SH-SY5Y (cell line): ENCODE results near the gene XCR1.

Experiments used
- GATA2 ChIP-seq: IDR thresholded peaks from 2 replicates; pipeline ENCODE4 v1.6.1; 2011; ENCODE audit warnings: mild to moderate bottlenecking, low read depth, low read length
- GATA3 ChIP-seq: IDR thresholded peaks from 2 replicates; pipeline ENCODE4 v1.6.1; 2011; ENCODE audit warnings: low read depth, mild to moderate bottlenecking, low read length, moderate library complexity

DNA sequence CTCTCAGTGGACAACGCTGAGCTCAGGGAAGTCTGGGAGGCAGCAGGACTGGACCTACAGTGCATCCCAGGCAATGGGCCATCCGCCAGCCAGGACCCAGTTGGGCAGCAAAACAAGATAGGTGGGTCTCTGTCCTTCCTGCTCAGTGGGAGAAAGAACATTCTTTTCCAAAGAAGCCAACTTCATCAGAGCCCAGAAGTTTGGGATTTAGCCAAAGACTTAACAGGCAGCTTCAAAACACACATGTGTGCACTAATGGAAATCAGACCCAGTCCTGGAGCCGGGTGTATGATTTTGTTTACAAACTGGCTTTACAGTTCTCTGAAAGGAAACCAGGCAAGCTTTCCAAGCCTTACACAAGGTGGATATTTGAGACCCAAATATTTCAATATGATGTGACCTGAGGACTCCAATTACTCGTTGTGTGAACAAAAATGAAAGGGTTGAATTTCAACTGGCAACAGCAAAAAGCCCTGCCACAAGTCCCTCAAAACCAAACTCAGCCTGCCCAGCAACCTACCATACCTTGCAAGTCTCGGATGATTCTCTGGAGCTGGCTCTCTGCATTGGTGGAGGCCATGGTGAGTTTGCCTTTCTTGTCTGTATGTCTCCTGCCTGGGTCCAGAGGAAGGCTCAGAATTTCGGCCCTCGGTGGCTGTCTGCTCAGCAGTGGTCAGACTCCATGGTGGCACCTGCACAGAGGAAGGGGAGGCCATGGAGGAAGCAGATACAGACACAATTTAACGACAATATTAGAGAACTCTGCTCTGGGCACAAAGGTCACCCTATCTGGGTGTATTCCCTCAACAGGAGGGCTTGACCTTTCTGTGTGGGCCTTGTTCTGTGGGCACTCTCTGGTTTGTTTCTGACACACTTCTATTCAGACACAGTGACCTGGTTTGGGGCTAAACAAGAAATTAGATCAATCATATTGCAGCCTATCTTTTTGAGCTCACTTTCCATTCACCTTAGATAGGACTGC, 42.7 kb downstream of the XCR1 start:
- TF ChIP-seq GATA2 (no peak), GATA3 (no peak)
